KMS-11 (cell line): Measurements from ENCODE around the gene CLDN15.

ENCODE experiments used
- H2AFZ ChIP-seq: fragments of 200-600 bp; sonication (generic); 2 replicates; pipeline ENCODE4 v1.6.1; 2016; ENCODE audit warnings: antibody characterized with exemption, mixed run types, low read depth
- H3K27ac ChIP-seq: fragments of 200-600 bp; sonication (generic); 2 replicates; pipeline ENCODE4 v1.6.1; 2016; ENCODE audit warnings: mild to moderate bottlenecking, mixed run types
- H3K27me3 ChIP-seq: fragments of 200-600 bp; sonication (generic); 2 replicates; pipeline ENCODE4 v1.6.1; 2017; ENCODE audit warnings: mild to moderate bottlenecking, low read depth, mixed run types, moderate library complexity; ENCODE audit not compliant: insufficient read depth
- H3K36me3 ChIP-seq: fragments of 200-600 bp; sonication (generic); 2 replicates; pipeline ENCODE4 v1.6.1; 2017; ENCODE audit warnings: mild to moderate bottlenecking, mixed run types; ENCODE audit not compliant: insufficient read depth
- H3K4me1 ChIP-seq: fragments of 200-600 bp; sonication (generic); 2 replicates; pipeline ENCODE4 v1.6.1; 2016; ENCODE audit warnings: mild to moderate bottlenecking, low read depth, mixed run types; ENCODE audit not compliant: poor library complexity, severe bottlenecking
- H3K4me2 ChIP-seq: fragments of 200-600 bp; sonication (generic); 2 replicates; pipeline ENCODE4 v1.7.0; 2016; ENCODE audit warnings: mild to moderate bottlenecking, mixed run types
- H3K4me3 ChIP-seq: fragments of 200-600 bp; sonication (generic); IDR thresholded peaks from 2 replicates; pipeline ENCODE4 v1.6.1; 2017; ENCODE audit warnings: low read depth, low read length, mixed read lengths; ENCODE audit not compliant: insufficient read depth
- H3K79me2 ChIP-seq: fragments of 200-600 bp; sonication (generic); 2 replicates; pipeline ENCODE4 v1.6.1; 2016; ENCODE audit warnings: low read depth, mixed run types; ENCODE audit not compliant: insufficient read depth
- H3K9ac ChIP-seq: fragments of 200-600 bp; sonication (generic); 2 replicates; pipeline ENCODE4 v1.6.1; 2016; ENCODE audit warnings: mild to moderate bottlenecking, mixed run types
- H4K20me1 ChIP-seq: fragments of 200-600 bp; sonication (generic); 2 replicates; pipeline ENCODE4 v1.6.1; 2016; ENCODE audit warnings: mild to moderate bottlenecking, mixed run types; ENCODE audit not compliant: insufficient read depth
- CTCF ChIP-seq: fragments of 200-600 bp; sonication (generic); conservative IDR thresholded peaks from 2 replicates; pipeline ENCODE4 v1.6.1; 2017; ENCODE audit warnings: low read depth, mild to moderate bottlenecking, antibody characterized with exemption, low read length, moderate library complexity, mixed read lengths

Gene CLDN15

GRCh38 chr7:101186844-101187428 is 50.7 kb downstream of the CLDN15 start:
- Histone ChIP-seq H3K27ac (no peak overlapping the region), H3K4me2 (no peak overlapping the region)
- no peak for TF ChIP-seq CTCF

GRCh38 chr7:101186194-101186593 is 51.4 kb downstream of the CLDN15 start:
- Histone ChIP-seq H3K79me2 (no peaks in the 10 kb centered on the region), H3K27ac (no peak overlapping the region), H3K4me2 (no peak overlapping the region), H3K27me3 (peaks cover 74% of the 10 kb centered on the region), H3K36me3 (no peaks in the 10 kb centered on the region), H3K4me1 (no peaks in the 10 kb centered on the region), H2AFZ (no peak overlapping the region), H3K9ac (no peak overlapping the region), H3K4me3 (no peak overlapping the region), H4K20me1 (no peaks in the 10 kb centered on the region)
- no peak for TF ChIP-seq CTCF

More at GRCh38 chr7:101186844-101187428, 50.7 kb downstream of the CLDN15 start:
- no peak overlapping the region for H2AFZ ChIP-seq
- no peaks in the 10 kb centered on the region for H3K4me1 ChIP-seq
- no peaks in the 10 kb centered on the region for H3K79me2 ChIP-seq
- H3K9ac ChIP-seq = no peak overlapping the region
- H3K27me3 ChIP-seq = peaks cover 76% of the 10 kb centered on the region
- no peaks in the 10 kb centered on the region for H4K20me1 ChIP-seq
- no peak overlapping the region for H3K4me3 ChIP-seq
- no peaks in the 10 kb centered on the region for H3K36me3 ChIP-seq

- Histone ChIP-seq H3K27me3 (peaks cover 76% of the 10 kb centered on the region), H3K4me1 (no peaks in the 10 kb centered on the region), H4K20me1 (no peaks in the 10 kb centered on the region), H3K36me3 (no peaks in the 10 kb centered on the region), H3K9ac (no peak overlapping the region), H2AFZ (no peak overlapping the region), H3K4me3 (no peak overlapping the region), H3K79me2 (no peaks in the 10 kb centered on the region), H3K4me2 (no peak overlapping the region), H3K27ac (no peak overlapping the region)
- TF ChIP-seq CTCF = no peak
Measured at GRCh38 chr7:101185258-101185839, 52.3 kb downstream of the CLDN15 start.
